Gastroesophageal sphincter (tissue), 3 donors: Measurements from ENCODE around the gene DNASE1.

ENCODE experiments used
- EP300 ChIP-seq: sonication (generic); formaldehyde crosslinking; IDR thresholded peaks from one replicate; pipeline ENCODE4 v1.6.1; 2017; ENCODE audit warnings: antibody characterized with exemption, mild to moderate bottlenecking
- POLR2A ChIP-seq, 2 donors: fragments of 450-650 bp; IDR thresholded peaks; one replicate each; pipeline ENCODE4 v1.6.1; 2017; ENCODE audit warnings: antibody characterized with exemption in 2 of 2, mild to moderate bottlenecking in 2 of 2, moderate library complexity in 1 of 2
- TF ChIP-seq, protein P1 (sequence below), 4 experiments: fragments of 200-600 bp in 2 of 4; fragments of 450-650 bp in 2 of 4; sonication (generic) in 1 of 4; IDR thresholded peaks; one replicate each; pipeline ENCODE4 v1.5.1; 2017 to 2019; ENCODE audit warnings: antibody characterized with exemption in 4 of 4, mild to moderate bottlenecking in 2 of 4, moderate library complexity in 2 of 4

DNA sequence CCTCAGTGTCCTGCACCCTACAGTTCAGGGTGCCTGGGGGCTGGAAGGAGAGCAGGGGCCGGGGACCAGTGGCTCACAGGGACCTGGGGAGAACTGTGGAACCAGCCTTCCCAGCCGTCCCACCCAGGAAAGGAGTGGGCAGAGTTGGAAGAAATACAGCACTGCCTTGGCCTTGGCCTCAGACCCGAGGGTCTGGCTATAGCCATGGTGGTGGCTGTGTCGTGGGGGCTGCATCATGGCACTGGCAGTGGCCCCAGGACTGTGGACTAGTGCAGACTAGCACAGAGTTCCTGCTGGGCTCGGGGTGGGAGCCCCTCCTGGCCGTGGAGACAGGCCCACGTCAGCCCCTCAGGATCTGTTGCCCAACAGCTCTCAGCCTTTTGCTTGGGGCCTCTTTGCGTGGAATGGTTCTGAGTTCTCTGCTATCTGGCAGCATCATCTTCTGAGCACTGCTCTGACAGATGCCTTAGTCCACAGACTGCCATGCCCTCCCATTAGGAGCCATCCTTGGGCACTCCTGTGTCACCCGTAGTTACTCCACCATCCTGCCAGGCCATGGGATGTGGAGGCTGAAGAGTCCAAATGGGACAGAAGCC lies 12.6 kb upstream of the DNASE1 start:
- TF ChIP-seq EP300 (no peak), POLR2A (IDR thresholded peaks at IDR 0.05) (no peak)
- TF ChIP-seq, protein P1, sequence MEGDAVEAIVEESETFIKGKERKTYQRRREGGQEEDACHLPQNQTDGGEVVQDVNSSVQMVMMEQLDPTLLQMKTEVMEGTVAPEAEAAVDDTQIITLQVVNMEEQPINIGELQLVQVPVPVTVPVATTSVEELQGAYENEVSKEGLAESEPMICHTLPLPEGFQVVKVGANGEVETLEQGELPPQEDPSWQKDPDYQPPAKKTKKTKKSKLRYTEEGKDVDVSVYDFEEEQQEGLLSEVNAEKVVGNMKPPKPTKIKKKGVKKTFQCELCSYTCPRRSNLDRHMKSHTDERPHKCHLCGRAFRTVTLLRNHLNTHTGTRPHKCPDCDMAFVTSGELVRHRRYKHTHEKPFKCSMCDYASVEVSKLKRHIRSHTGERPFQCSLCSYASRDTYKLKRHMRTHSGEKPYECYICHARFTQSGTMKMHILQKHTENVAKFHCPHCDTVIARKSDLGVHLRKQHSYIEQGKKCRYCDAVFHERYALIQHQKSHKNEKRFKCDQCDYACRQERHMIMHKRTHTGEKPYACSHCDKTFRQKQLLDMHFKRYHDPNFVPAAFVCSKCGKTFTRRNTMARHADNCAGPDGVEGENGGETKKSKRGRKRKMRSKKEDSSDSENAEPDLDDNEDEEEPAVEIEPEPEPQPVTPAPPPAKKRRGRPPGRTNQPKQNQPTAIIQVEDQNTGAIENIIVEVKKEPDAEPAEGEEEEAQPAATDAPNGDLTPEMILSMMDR (IDR thresholded peaks at IDR 0.05), result no peak
